ENCODE data around the gene RPL15.

Gene RPL15

DNA sequence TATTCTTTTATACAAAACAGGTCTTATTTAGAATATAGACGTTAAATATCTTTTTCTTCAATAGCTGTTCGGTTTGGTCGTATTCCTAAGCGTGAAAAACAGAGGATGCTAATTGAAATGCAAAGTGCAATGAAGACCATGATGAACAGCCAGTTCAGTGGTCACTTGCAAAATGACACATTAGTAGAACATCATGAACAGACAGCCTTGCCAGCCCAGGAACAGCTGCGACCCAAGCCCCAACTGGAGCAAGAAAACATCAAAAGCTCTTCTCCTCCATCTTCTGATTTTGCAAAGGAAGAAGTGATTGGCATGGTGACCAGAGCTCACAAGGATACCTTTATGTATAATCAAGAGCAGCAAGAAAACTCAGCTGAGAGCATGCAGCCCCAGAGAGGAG is 45.0 kb downstream of the RPL15 start:
- no peak for DNase-seq (ENCODE audit: low read depth)

DNA sequence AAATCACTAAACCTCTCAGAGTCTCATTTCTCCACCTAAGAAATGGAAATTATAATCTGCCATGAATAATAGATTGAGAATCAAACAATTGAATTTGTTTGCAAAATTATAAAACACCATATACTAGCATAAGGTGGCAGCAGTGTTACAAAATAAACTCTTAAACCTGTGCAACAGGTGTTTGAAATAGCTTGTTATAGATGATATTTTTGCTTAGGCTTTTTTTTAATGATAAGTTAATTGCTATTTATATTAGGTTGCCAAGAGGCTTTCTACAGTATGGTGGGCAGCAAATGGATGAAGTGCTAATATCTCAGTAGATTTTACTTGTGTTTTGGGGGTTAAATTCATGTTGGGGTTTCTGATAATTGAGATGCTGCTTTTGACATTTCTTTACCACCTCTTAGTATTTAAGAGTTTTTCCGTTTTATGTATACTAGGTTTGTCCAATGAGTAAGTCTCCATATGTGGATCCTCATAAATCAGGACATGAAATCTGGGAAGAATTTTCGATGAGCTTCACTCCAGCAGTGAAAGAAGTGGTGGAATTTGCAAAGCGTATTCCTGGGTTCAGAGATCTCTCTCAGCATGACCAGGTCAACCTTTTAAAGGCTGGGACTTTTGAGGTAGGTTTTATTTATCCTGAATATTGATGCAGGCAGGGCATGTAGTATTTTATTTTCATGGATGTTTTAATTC is 47.8 kb downstream of the RPL15 start:
- DNase-seq (ENCODE audit: low read depth): no peak

DNA sequence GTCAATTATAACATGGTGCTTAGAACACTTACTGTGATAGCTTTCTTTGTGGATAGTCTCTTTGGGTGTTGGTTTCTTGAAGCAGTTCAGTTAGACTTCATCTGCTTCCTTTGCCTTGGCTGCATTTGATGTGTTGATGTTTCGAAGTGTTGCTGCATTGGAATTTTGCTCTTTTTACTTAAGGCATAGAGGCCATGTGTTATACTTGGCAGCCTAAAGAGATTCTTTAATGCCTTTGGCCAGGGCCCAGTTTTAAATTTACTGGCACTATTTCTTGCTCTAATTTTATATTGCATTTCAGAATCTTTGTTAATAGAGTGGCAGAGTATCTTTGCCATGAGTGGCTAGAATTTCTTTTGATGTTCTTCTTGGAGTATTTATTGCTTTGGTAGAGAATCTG is 49.4 kb downstream of the RPL15 start:
- no peak for DNase-seq (ENCODE audit: low read depth)

DNA sequence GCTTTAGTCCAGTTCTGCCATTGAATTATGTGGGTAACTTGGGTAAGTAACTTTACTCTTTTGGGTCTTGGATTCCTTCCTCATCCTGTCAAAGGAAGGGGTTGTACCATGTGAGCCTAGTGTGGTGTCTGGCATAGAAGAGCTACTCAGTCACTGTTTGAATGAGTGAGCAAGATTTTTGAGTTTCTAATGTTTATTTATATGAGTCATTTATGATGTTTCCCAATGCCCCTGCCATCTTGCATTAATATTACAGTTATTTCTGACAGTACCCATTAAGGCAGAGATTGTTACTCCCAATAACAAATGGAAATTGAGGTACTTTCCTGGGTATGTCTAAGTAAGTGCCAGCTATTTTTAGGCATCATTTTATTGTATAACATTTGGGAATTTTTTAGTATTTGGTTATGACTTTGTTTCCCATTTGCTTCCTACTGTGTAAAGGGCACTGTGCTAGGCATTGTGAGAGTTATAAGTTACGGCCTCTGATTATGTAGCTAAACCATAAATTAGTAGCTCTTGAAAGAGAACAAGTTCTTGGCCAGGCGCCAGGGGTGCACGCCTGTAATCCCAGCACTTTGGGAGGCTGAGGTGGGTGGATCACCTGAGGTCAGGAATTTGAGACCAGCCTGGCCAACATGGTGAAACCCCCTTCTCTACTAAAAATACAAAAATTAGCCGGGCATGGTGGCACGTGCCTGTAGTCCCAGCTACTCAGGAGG is 51.7 kb downstream of the RPL15 start:
- DNase-seq (ENCODE audit: low read depth): no peak

DNA sequence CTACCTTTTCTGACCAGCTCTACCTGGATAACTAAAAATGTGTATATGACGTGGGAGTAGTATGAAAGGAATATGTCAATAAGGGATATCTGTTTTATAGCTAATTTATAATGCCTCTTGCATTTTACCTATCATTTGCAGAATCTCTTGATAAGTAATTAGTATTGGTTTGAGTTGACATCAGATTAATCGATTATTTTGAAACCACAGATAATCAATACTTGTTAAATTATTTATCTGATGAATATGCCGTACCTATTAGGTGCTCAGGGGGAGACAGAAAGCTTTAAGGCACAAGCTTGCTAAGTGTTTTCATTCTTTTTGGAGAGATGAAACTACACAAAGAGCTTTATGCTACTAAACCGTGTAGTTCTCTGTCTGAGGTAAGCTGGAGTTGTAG is 52.5 kb downstream of the RPL15 start:
- no peak for DNase-seq (ENCODE audit: low read depth)

Data from GM04504 (cell line).